Fibroblast of lung (primary cell): ENCODE data around the gene UTP4. TPM values are rescaled to one million over a fixed set of nuclear protein-coding genes. Genes with fewer than 3 reads are reported as not detected.
A peak's percentile ranks its signal among the peaks of the same experiment; 100 is the strongest.

Experiments
- DNase-seq, 2 donors: peaks; one replicate each; pipeline versions ENCODE4 v3.0.0 to v3.0.0-alpha.2; 2010; ENCODE audit warnings: low read depth in 2 of 2
- H2AFZ ChIP-seq: 2 replicates; pipeline ENCODE4 v1.5.1; 2012; ENCODE audit warnings: low read length, control low read depth, inconsistent platforms
- H3K27ac ChIP-seq: 2 replicates; pipeline ENCODE4 v1.5.1; 2011; ENCODE audit warnings: low read length, control low read depth; ENCODE audit not compliant: insufficient read depth
- H3K27me3 ChIP-seq: 2 replicates; pipeline ENCODE4 v1.5.1; 2011; ENCODE audit warnings: mild to moderate bottlenecking, low read length; ENCODE audit not compliant: control insufficient read depth, insufficient read depth
- H3K36me3 ChIP-seq: 2 replicates; pipeline ENCODE4 v1.5.1; 2011; ENCODE audit warnings: low read length; ENCODE audit not compliant: control insufficient read depth, insufficient read depth
- H3K4me1 ChIP-seq: 2 replicates; pipeline ENCODE4 v1.5.1; 2011; ENCODE audit warnings: low read length; ENCODE audit not compliant: control insufficient read depth, insufficient read depth; ENCODE audit errors: extremely low read depth
- H3K4me2 ChIP-seq: 2 replicates; pipeline ENCODE4 v1.5.1; 2011; ENCODE audit warnings: low read length, control low read depth; ENCODE audit not compliant: insufficient read depth; ENCODE audit errors: extremely low read depth
- H3K4me3 ChIP-seq, 4 experiments: fragments of 200-600 bp in 1 of 4; sonication (generic) in 1 of 4; replicated peaks in 1 of 4; 2 replicates each; pipeline ENCODE4 v1.5.1; 2011 to 2016; ENCODE audit warnings: low read length in 4 of 4, low read depth in 3 of 4, mild to moderate bottlenecking in 3 of 4, control low read depth in 2 of 4, inconsistent platforms in 1 of 4, mixed read lengths in 1 of 4; ENCODE audit not compliant: insufficient read depth in 1 of 4; ENCODE audit errors: control extremely low read depth in 1 of 4
- H3K79me2 ChIP-seq: 2 replicates; pipeline ENCODE4 v1.5.1; 2012; ENCODE audit warnings: mild to moderate bottlenecking, low read length, inconsistent platforms; ENCODE audit not compliant: control insufficient read depth, insufficient read depth
- H3K9ac ChIP-seq: 2 replicates; pipeline ENCODE4 v1.5.1; 2011; ENCODE audit warnings: mild to moderate bottlenecking, low read length, control low read depth; ENCODE audit not compliant: insufficient read depth
- H3K9me3 ChIP-seq: 2 replicates; pipeline ENCODE4 v1.5.1; 2012; ENCODE audit warnings: low read depth, low read length; ENCODE audit not compliant: control insufficient read depth, insufficient read depth
- H4K20me1 ChIP-seq: 2 replicates; pipeline ENCODE4 v1.5.1; 2011; ENCODE audit warnings: low read length; ENCODE audit not compliant: control insufficient read depth, insufficient read depth; ENCODE audit errors: extremely low read depth
- CTCF ChIP-seq, 2 donors: IDR thresholded peaks in 1 of 2; conservative IDR thresholded peaks in 1 of 2; 1 replicate in 1 of 2; 2 replicates in 1 of 2; pipeline ENCODE4 v1.5.1; 2011 to 2012; ENCODE audit warnings: low read length in 2 of 2, control low read depth in 1 of 2, inconsistent platforms in 1 of 2, low read depth in 1 of 2, mild to moderate bottlenecking in 1 of 2
- EZH2 ChIP-seq: IDR thresholded peaks from 2 replicates; pipeline ENCODE4 v1.5.1; 2012; ENCODE audit warnings: low read length, control low read depth, mild to moderate bottlenecking; ENCODE audit errors: missing control alignments
- polyA plus RNA-seq, 2 donors: library from polyadenylated mRNA; depleted of rRNA in 1 of 2; stranded (reverse) in 1 of 2; unstranded in 1 of 2; fragments of >200 nt; gene quantifications; 2 replicates each; pipeline ENCODE4 v1.2.1, GENCODE V29; 2011 to 2012; ENCODE audit warnings: missing spikeins in 1 of 2
- total RNA-seq: library from RNA; depleted of rRNA; stranded (reverse); fragments of >200 nt; gene quantifications from 2 replicates; pipeline ENCODE4 v1.2.1, GENCODE V29; 2014

The UTP4 gene
- total and polyA plus RNA-seq, 2 donors (not counting 1 experiment from before 2014, with no cell fraction given) = 14.4 to 56.5 TPM

DNA sequence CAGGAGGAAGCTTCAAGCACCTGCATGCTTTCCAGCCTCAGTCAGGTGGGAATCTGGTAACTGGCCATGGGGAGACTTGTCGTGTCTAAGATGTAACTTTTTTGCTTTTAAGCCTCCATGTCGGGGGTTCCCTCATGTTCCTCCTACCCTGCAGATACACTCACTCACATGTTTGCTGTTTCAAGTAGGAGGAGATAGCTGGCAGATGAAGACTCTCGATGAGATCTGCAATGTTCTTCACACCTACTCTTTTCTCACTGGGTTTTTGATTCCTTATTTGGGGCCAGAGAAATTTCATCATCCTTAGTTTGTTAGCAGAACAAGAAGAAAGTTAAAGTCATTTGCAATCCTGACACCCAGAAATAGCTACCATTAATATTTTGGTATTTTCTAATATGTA lies 24.7 kb downstream of the UTP4 start:
- Histone ChIP-seq H3K4me2 (no peak overlapping the region), H3K9ac (no peak overlapping the region)

GRCh38 chr16:69160192-69160591 lies 27.7 kb downstream of the UTP4 start:
- Histone ChIP-seq H3K9me3 (no peaks in the 10 kb centered on the region), H3K4me2 (no peak overlapping the region)
- TF ChIP-seq EZH2 = no peak
- TF ChIP-seq CTCF (conservative IDR thresholded peaks at IDR 0.05 in 1 of 2, IDR thresholded peaks at IDR 0.05 in 1 of 2; ENCODE audit: low read depth in 1 of 2, low read length in 2 of 2) = no peak

More for the DNA sequence above, 24.7 kb downstream of the UTP4 start:
- no peaks in the 10 kb centered on the region for H3K27me3 ChIP-seq
- no peak for TF ChIP-seq EZH2
- no peak for TF ChIP-seq CTCF (conservative IDR thresholded peaks at IDR 0.05 in 1 of 2, IDR thresholded peaks at IDR 0.05 in 1 of 2; ENCODE audit: low read depth in 1 of 2, low read length in 2 of 2)
- H3K4me1 ChIP-seq = no peaks in the 10 kb centered on the region
- H3K4me3 ChIP-seq = no peak overlapping the region
- no peak for DNase-seq
- no peak overlapping the region for H3K27ac ChIP-seq
- peaks cover 18% of the 10 kb centered on the region for H3K36me3 ChIP-seq
- no peak overlapping the region for H2AFZ ChIP-seq
- no peaks in the 10 kb centered on the region for H3K79me2 ChIP-seq
- no peaks in the 10 kb centered on the region for H3K9me3 ChIP-seq
- H4K20me1 ChIP-seq = no peaks in the 10 kb centered on the region

DNA sequence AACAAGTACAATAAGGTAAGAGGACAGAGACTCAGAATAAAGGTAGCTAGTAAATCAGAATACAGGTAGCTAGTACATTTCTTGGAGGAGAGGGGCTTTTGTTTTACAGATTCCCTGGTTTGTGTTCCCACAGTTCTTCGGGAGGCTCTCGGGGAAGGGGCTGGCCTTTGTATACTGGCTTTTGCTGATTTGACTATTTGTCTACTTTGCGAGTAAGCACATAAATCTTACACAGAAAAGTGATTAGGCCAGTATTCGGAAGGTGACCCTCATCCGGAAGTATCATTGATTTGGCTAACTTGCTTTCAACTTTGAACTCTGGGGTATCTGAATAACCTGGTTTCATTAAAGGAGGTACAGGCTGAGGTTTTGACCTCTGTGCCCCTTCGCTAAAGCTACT lies 33.1 kb downstream of the UTP4 start:
- Histone ChIP-seq H3K9me3 (no peaks in the 10 kb centered on the region), H3K79me2 (no peaks in the 10 kb centered on the region), H3K36me3 (peaks cover 2% of the 10 kb centered on the region), H3K27ac (peak overlapping the region; percentile 51), H3K9ac (no peak overlapping the region), H2AFZ (no peak overlapping the region), H3K4me1 (peaks cover 20% of the 10 kb centered on the region), H4K20me1 (no peaks in the 10 kb centered on the region), H3K27me3 (no peaks in the 10 kb centered on the region), H3K4me3 (no peak overlapping the region), H3K4me2 (peak overlapping the region; percentile 37)
- DNase-seq = no peak
- TF ChIP-seq CTCF (conservative IDR thresholded peaks at IDR 0.05 in 1 of 2, IDR thresholded peaks at IDR 0.05 in 1 of 2; ENCODE audit: low read depth in 1 of 2, low read length in 2 of 2) (no peak), EZH2 (no peak)

More at GRCh38 chr16:69160192-69160591, 27.7 kb downstream of the UTP4 start:
- H3K4me1 ChIP-seq = no peaks in the 10 kb centered on the region
- H3K4me3 ChIP-seq = no peak overlapping the region
- H3K79me2 ChIP-seq = no peaks in the 10 kb centered on the region
- H3K27ac ChIP-seq = no peak overlapping the region
- no peak for DNase-seq
- H2AFZ ChIP-seq = no peak overlapping the region
- no peaks in the 10 kb centered on the region for H4K20me1 ChIP-seq
- H3K9ac ChIP-seq = no peak overlapping the region
- H3K36me3 ChIP-seq = peaks cover 9% of the 10 kb centered on the region
- H3K27me3 ChIP-seq = no peaks in the 10 kb centered on the region
